ENCODE results near the gene CDKN3. TPM values are rescaled to one million over a fixed set of nuclear protein-coding genes. Genes with fewer than 3 reads are reported as not detected.
"Not testable (repeated sequence)": the region's sequence is repeated elsewhere in the genome, so short reads cannot be mapped to it uniquely, and the experiment has no call there.

The CDKN3 gene
- total RNA-seq, 1 experiment from 2014 or later, result 96.1 TPM

DNA sequence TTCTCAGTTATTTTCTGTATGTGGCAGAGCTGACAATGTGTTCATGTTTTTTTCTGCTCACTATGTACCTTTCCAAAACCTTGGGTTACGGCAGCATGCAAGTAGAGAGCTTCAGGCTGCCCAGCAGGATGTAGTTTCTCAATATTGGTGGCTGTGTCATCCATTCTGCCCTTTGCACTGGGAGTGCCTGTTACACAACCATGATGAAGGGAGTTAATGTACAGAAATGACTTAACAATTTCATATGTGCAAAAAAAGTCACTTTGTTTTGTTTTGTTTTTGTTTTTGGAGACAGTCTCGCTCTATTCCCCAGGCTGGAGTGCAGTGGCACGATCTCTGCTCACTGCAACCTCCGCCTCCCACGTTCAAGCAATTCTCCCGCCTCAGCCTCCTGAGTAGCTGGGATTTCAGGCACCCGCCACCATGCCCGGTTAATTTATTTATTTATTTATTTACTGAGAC, 50.5 kb downstream of the CDKN3 start:
- no peaks in the 10 kb centered on the region for H4K20me1 ChIP-seq (ENCODE audit: insufficient read depth, low read depth, low read length)
- no peak for DNase-seq
- peaks cover 7% of the 10 kb centered on the region for H3K4me1 ChIP-seq (ENCODE audit: low read length)
- no peaks in the 10 kb centered on the region for H3K9me3 ChIP-seq (ENCODE audit: low read length)
- no peak overlapping the region for H3K4me3 ChIP-seq (ENCODE audit: low read length)
- no peak overlapping the region for H2AFZ ChIP-seq (ENCODE audit: low read length)
- H3K9me2 ChIP-seq (replicated peaks; ENCODE audit: insufficient read depth, low read length), result no peaks in the 10 kb centered on the region
- H3K79me2 ChIP-seq (ENCODE audit: low read length), result no peaks in the 10 kb centered on the region
- no peak overlapping the region for H3K9ac ChIP-seq (ENCODE audit: low read length)
- H3K27ac ChIP-seq (ENCODE audit: low read length), result no peak overlapping the region
- H3K36me3 ChIP-seq (ENCODE audit: insufficient read depth, low read length), result no peaks in the 10 kb centered on the region
- no peaks in the 10 kb centered on the region for H3K27me3 ChIP-seq (ENCODE audit: low read length)
- H3K4me2 ChIP-seq (ENCODE audit: low read depth, low read length, poor library complexity, severe bottlenecking), result no peak overlapping the region

GRCh38 chr14:54450535-54450934, 53.7 kb downstream of the CDKN3 start:
- Histone ChIP-seq H3K9ac (ENCODE audit: low read length) (no peak overlapping the region), H2AFZ (ENCODE audit: low read length) (peak overlapping the region; percentile 22), H3K4me1 (ENCODE audit: low read length) (peaks cover 6% of the 10 kb centered on the region), H3K27me3 (ENCODE audit: low read length) (no peaks in the 10 kb centered on the region), H3K79me2 (ENCODE audit: low read length) (no peaks in the 10 kb centered on the region), H3K4me2 (ENCODE audit: low read depth, low read length, poor library complexity, severe bottlenecking) (no peak overlapping the region), H3K27ac (ENCODE audit: low read length) (no peak overlapping the region), H3K9me2 (replicated peaks; ENCODE audit: insufficient read depth, low read length) (no peaks in the 10 kb centered on the region), H3K36me3 (ENCODE audit: insufficient read depth, low read length) (no peaks in the 10 kb centered on the region), H3K9me3 (ENCODE audit: low read length) (no peaks in the 10 kb centered on the region), H3K4me3 (ENCODE audit: low read length) (no peak overlapping the region), H4K20me1 (ENCODE audit: insufficient read depth, low read depth, low read length) (no peaks in the 10 kb centered on the region)
- DNase-seq, result peak; percentile 60

DNA sequence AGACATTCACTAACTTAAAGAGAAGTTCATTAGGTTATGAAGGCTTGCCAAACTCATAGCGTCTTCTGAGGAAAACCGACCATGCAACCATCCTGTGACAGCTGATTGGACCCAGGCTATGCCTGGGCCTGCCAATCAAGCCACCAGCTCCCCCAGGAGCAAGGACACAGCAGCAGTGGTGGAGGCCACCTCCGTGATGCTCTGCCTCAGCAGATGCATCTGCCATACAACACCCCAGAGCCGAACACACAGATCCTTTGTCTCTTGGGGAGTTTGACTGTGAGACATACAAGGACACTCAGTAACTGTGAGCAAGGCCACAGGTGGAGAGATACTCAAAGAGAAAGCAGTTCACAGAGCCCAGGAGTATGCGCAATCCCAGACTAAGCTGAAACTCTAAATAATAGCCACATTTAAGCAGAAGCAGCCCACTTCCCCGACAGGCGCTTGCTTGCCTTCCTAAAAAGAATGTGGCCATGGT, 54.4 kb downstream of the CDKN3 start:
- peaks cover 6% of the 10 kb centered on the region for H3K4me1 ChIP-seq (ENCODE audit: low read length)
- no peaks in the 10 kb centered on the region for H4K20me1 ChIP-seq (ENCODE audit: insufficient read depth, low read depth, low read length)
- no peaks in the 10 kb centered on the region for H3K36me3 ChIP-seq (ENCODE audit: insufficient read depth, low read length)
- no peak overlapping the region for H2AFZ ChIP-seq (ENCODE audit: low read length)
- no peaks in the 10 kb centered on the region for H3K79me2 ChIP-seq (ENCODE audit: low read length)
- H3K9ac ChIP-seq (ENCODE audit: low read length), result no peak overlapping the region
- H3K4me2 ChIP-seq (ENCODE audit: low read depth, low read length, poor library complexity, severe bottlenecking), result no peak overlapping the region
- no peaks in the 10 kb centered on the region for H3K9me3 ChIP-seq (ENCODE audit: low read length)
- H3K4me3 ChIP-seq (ENCODE audit: low read length), result no peak overlapping the region
- no peak overlapping the region for H3K27ac ChIP-seq (ENCODE audit: low read length)
- no peaks in the 10 kb centered on the region for H3K27me3 ChIP-seq (ENCODE audit: low read length)
- no peaks in the 10 kb centered on the region for H3K9me2 ChIP-seq (replicated peaks; ENCODE audit: insufficient read depth, low read length)
- DNase-seq, result no peak

DNA sequence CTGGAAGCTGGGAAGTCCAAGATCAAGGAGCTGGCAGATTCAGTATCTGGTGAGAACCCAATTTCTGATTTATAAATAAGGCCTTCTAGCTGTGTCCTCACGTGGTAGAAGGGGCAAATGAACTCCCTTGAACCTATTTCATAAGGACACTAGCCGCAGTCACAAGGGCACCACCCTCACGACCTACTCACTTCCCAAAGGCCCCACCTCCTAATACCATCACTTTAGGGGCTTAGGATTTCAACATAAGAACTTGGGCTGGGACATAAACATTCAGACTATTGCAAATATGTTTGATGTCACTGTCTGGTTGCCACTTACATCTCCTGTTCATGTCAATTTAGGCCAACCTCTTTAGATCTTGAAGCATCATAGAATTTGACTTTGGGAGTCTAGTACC, 55.2 kb downstream of the CDKN3 start:
- H3K9me3 ChIP-seq (ENCODE audit: low read length), result no peaks in the 10 kb centered on the region
- no peaks in the 10 kb centered on the region for H3K9me2 ChIP-seq (replicated peaks; ENCODE audit: insufficient read depth, low read length)
- peaks cover 6% of the 10 kb centered on the region for H3K4me1 ChIP-seq (ENCODE audit: low read length)
- H3K4me3 ChIP-seq (ENCODE audit: low read length), result no peak overlapping the region
- no peaks in the 10 kb centered on the region for H3K27me3 ChIP-seq (ENCODE audit: low read length)
- no peaks in the 10 kb centered on the region for H3K79me2 ChIP-seq (ENCODE audit: low read length)
- H3K4me2 ChIP-seq (ENCODE audit: low read depth, low read length, poor library complexity, severe bottlenecking), result no peak overlapping the region
- no peak overlapping the region for H3K9ac ChIP-seq (ENCODE audit: low read length)
- H4K20me1 ChIP-seq (ENCODE audit: insufficient read depth, low read depth, low read length), result no peaks in the 10 kb centered on the region
- H3K27ac ChIP-seq (ENCODE audit: low read length), result no peak overlapping the region
- no peak for DNase-seq
- no peaks in the 10 kb centered on the region for H3K36me3 ChIP-seq (ENCODE audit: insufficient read depth, low read length)
- no peak overlapping the region for H2AFZ ChIP-seq (ENCODE audit: low read length)

DNA sequence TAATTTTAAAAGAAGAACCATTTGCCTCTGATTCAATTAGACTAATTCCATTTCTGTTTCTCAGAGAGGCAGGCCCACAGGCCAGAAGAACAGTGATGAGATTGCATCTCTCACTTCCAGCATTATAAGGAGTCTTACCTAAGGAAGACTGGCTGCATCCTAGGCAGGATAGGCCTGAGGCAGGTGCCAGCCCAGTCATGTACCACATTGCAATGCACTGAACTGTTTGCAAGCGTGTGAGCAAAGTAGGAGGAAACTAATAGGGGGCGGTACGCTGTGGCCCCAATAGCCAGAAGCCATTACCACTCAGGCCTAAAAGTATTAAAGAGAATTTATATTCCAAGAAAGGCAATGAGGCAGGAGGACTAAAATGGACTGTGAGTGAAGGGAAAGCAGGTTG, 56.4 kb downstream of the CDKN3 start:
- Histone ChIP-seq H3K36me3 (ENCODE audit: insufficient read depth, low read length) (no peaks in the 10 kb centered on the region), H3K79me2 (ENCODE audit: low read length) (no peaks in the 10 kb centered on the region), H3K4me1 (ENCODE audit: low read length) (peaks cover 6% of the 10 kb centered on the region), H3K4me2 (ENCODE audit: low read depth, low read length, poor library complexity, severe bottlenecking) (no peak overlapping the region), H3K27me3 (ENCODE audit: low read length) (no peaks in the 10 kb centered on the region), H3K9me3 (ENCODE audit: low read length) (no peaks in the 10 kb centered on the region), H3K27ac (ENCODE audit: low read length) (no peak overlapping the region), H3K9me2 (replicated peaks; ENCODE audit: insufficient read depth, low read length) (no peaks in the 10 kb centered on the region), H4K20me1 (ENCODE audit: insufficient read depth, low read depth, low read length) (no peaks in the 10 kb centered on the region), H3K9ac (ENCODE audit: low read length) (no peak overlapping the region), H3K4me3 (ENCODE audit: low read length) (no peak overlapping the region), H2AFZ (ENCODE audit: low read length) (no peak overlapping the region)
- DNase-seq, result no peak

GRCh38 chr14:54453990-54454389, 57.2 kb downstream of the CDKN3 start:
- H4K20me1 ChIP-seq (ENCODE audit: insufficient read depth, low read depth, low read length); H3K9me2 ChIP-seq (replicated peaks; ENCODE audit: insufficient read depth, low read length); H3K9me3 ChIP-seq (ENCODE audit: low read length); DNase-seq; H3K79me2 ChIP-seq (ENCODE audit: low read length); H3K9ac ChIP-seq (ENCODE audit: low read length); H2AFZ ChIP-seq (ENCODE audit: low read length); H3K36me3 ChIP-seq (ENCODE audit: insufficient read depth, low read length); H3K4me2 ChIP-seq (ENCODE audit: low read depth, low read length, poor library complexity, severe bottlenecking); H3K27me3 ChIP-seq (ENCODE audit: low read length); H3K27ac ChIP-seq (ENCODE audit: low read length); H3K4me1 ChIP-seq (ENCODE audit: low read length); H3K4me3 ChIP-seq (ENCODE audit: low read length): not testable (repeated sequence)

DNA sequence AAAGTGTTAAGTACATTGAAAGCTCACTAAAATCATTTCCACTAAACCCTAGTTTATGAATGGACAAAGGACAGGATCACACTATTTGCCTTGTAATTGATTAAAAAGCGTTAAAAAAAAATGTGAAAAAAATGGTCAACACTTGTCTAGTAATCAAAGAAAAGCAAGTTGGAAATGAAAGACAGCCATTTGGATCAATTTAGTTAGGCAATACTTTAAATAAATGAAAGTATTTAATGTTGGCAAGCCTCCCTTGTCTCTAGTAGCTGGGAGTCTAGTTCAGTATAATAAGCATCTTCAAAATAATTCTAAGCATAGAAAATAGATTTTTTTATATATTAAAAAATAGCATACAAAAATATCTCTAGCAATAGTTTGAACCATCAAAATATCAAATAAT, 58.6 kb downstream of the CDKN3 start:
- no peak overlapping the region for H2AFZ ChIP-seq (ENCODE audit: low read length)

DNA sequence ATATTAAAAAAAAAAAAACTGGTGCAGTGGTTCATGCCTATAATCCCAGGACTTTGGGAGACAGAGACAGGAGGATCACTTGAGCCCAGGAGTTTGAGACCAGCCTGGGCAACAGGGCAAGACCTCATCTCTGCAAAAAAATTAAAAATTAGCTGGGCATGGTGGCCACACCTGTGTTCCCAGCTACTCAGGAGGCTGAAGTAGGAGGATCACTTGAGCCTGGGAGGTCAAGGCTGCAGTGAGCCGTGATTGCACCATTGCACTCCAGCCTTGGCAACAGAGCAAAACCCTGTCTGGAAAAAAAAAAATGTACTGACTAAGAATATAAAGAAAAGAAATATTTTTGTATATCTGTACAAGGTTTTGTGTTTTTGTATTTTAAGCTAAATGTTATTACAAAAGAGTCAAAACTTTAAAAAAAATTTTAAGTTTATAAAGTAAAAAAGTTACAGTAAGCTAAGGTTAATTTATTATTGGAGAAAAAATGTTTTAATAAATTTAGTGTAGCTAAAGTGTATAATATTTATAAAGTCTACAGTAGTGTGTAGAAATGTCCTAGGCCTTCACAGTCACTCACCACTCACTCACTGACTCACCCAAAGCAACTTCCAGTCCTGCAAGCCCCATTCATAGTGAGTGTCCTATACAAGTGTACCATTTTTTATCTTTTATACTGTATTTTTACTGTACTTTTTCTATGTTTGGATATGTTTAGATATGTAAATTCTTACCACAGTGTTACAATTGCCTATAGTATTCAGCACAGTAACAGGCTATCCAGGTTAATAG, 60.2 kb downstream of the CDKN3 start:
- not testable (repeated sequence) for H3K79me2 ChIP-seq (ENCODE audit: low read length); H3K4me1 ChIP-seq (ENCODE audit: low read length); DNase-seq; H3K9me2 ChIP-seq (replicated peaks; ENCODE audit: insufficient read depth, low read length); H3K9ac ChIP-seq (ENCODE audit: low read length); H3K27me3 ChIP-seq (ENCODE audit: low read length); H3K4me3 ChIP-seq (ENCODE audit: low read length); H3K27ac ChIP-seq (ENCODE audit: low read length); H2AFZ ChIP-seq (ENCODE audit: low read length); H3K4me2 ChIP-seq (ENCODE audit: low read depth, low read length, poor library complexity, severe bottlenecking); H3K36me3 ChIP-seq (ENCODE audit: insufficient read depth, low read length); H4K20me1 ChIP-seq (ENCODE audit: insufficient read depth, low read depth, low read length)
- H3K9me3 ChIP-seq (ENCODE audit: low read length), result peaks cover 12% of the 10 kb centered on the region; the same call in 1 of the 2 replicates

More for the DNA sequence above, 58.6 kb downstream of the CDKN3 start:
- Histone ChIP-seq H3K4me3 (ENCODE audit: low read length) (no peak overlapping the region), H3K9me3 (ENCODE audit: low read length) (peaks cover 12% of the 10 kb centered on the region; the same call in 1 of the 2 replicates), H3K9me2 (replicated peaks; ENCODE audit: insufficient read depth, low read length) (no peaks in the 10 kb centered on the region), H4K20me1 (ENCODE audit: insufficient read depth, low read depth, low read length) (no peaks in the 10 kb centered on the region), H3K9ac (ENCODE audit: low read length) (no peak overlapping the region), H3K36me3 (ENCODE audit: insufficient read depth, low read length) (no peaks in the 10 kb centered on the region), H3K4me1 (ENCODE audit: low read length) (peaks cover 5% of the 10 kb centered on the region), H3K27me3 (ENCODE audit: low read length) (no peaks in the 10 kb centered on the region; the same call in 1 of the 2 replicates), H3K79me2 (ENCODE audit: low read length) (no peaks in the 10 kb centered on the region), H3K27ac (ENCODE audit: low read length) (no peak overlapping the region), H3K4me2 (ENCODE audit: low read depth, low read length, poor library complexity, severe bottlenecking) (no peak overlapping the region)
- no peak for DNase-seq
